ENCODE results near the gene LKAAEAR1. TPM values are rescaled to one million over a fixed set of nuclear protein-coding genes. Genes with fewer than 3 reads are reported as not detected.

The LKAAEAR1 gene
- total and polyA plus RNA-seq, 2 experiments from 2014 or later: 1.8 TPM; not detected in 1

- TF ChIP-seq NANOG (IDR thresholded peaks at IDR 0.05; ENCODE audit: borderline replicate concordance): no peak
- no peak for TF ChIP-seq CREB1 (CRISPR knock-in tag; IDR thresholded peaks at IDR 0.05; ENCODE audit: low read depth)
- TF ChIP-seq EZH2 (IDR thresholded peaks at IDR 0.05; ENCODE audit: low read depth, unreplicated experiment): no peak
- TF ChIP-seq, protein P1, sequence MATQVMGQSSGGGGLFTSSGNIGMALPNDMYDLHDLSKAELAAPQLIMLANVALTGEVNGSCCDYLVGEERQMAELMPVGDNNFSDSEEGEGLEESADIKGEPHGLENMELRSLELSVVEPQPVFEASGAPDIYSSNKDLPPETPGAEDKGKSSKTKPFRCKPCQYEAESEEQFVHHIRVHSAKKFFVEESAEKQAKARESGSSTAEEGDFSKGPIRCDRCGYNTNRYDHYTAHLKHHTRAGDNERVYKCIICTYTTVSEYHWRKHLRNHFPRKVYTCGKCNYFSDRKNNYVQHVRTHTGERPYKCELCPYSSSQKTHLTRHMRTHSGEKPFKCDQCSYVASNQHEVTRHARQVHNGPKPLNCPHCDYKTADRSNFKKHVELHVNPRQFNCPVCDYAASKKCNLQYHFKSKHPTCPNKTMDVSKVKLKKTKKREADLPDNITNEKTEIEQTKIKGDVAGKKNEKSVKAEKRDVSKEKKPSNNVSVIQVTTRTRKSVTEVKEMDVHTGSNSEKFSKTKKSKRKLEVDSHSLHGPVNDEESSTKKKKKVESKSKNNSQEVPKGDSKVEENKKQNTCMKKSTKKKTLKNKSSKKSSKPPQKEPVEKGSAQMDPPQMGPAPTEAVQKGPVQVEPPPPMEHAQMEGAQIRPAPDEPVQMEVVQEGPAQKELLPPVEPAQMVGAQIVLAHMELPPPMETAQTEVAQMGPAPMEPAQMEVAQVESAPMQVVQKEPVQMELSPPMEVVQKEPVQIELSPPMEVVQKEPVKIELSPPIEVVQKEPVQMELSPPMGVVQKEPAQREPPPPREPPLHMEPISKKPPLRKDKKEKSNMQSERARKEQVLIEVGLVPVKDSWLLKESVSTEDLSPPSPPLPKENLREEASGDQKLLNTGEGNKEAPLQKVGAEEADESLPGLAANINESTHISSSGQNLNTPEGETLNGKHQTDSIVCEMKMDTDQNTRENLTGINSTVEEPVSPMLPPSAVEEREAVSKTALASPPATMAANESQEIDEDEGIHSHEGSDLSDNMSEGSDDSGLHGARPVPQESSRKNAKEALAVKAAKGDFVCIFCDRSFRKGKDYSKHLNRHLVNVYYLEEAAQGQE (IDR thresholded peaks at IDR 0.05; ENCODE audit: unreplicated experiment): no peak
- no peak for TF ChIP-seq POLR2AphosphoS5 (IDR thresholded peaks at IDR 0.05; ENCODE audit: low read depth)
- no peak for TF ChIP-seq STAT1 (IDR thresholded peaks at IDR 0.05; ENCODE audit: unreplicated experiment)
- no peak for TF ChIP-seq EZH2phosphoT487 (IDR thresholded peaks at IDR 0.05; ENCODE audit: unreplicated experiment)
- TF ChIP-seq ZNF331 (CRISPR knock-in tag; IDR thresholded peaks at IDR 0.05; ENCODE audit: low read depth): no peak
These were observed 38.7 kb downstream of the LKAAEAR1 start (continued) for GRCh38 chr20:64045346-64046011.

- Histone ChIP-seq H3K4me2 (no peak overlapping the region; the same call in 1 of the 2 replicates), H3K27ac (ENCODE audit: low read depth) (no peak overlapping the region), H3K9me2 (ENCODE audit: insufficient read depth) (no peaks in the 10 kb centered on the region), H3K36me3 (ENCODE audit: insufficient read depth) (no peaks in the 10 kb centered on the region), H3K79me2 (replicated peaks; ENCODE audit: insufficient read depth) (no peaks in the 10 kb centered on the region), H3F3A (replicated peaks; ENCODE audit: low read depth) (peaks cover 7% of the 10 kb centered on the region; the same call in 1 of the 2 replicates), H3K27me3 (ENCODE audit: insufficient read depth) (peaks cover 89% of the 10 kb centered on the region), H3K4me3 (no peak overlapping the region), H2AFZ (no peak overlapping the region), H3K4me1 (ENCODE audit: insufficient read depth) (peaks cover 22% of the 10 kb centered on the region), H4K20me1 (replicated peaks; ENCODE audit: insufficient read depth) (no peaks in the 10 kb centered on the region)
- Mint-ChIP-seq H3K36me3 (ENCODE audit: low read depth) (no peaks in the 10 kb centered on the region; the same call in 2 of the 3 replicates), H3K4me1 (peaks cover 20% of the 10 kb centered on the region), H3K9me3 (no peaks in the 10 kb centered on the region), H3K27ac (no peak overlapping the region), H3K4me3 (no peak overlapping the region), H3K27me3 (ENCODE audit: insufficient read depth, low read depth, poor library complexity) (peaks cover 70% of the 10 kb centered on the region)
- DNase-seq (ENCODE audit: low spot score) (no peak), ATAC-seq (no peak)
- TF ChIP-seq ZNF114 (CRISPR knock-in tag; IDR thresholded peaks at IDR 0.05) (no peak), EZH2phosphoT487 (IDR thresholded peaks at IDR 0.05; ENCODE audit: unreplicated experiment) (no peak), NANOG (IDR thresholded peaks at IDR 0.05; ENCODE audit: borderline replicate concordance) (no peak), EZH2 (IDR thresholded peaks at IDR 0.05; ENCODE audit: low read depth, unreplicated experiment) (no peak), JUNB (IDR thresholded peaks at IDR 0.05; ENCODE audit: unreplicated experiment) (no peak), ETS1 (IDR thresholded peaks at IDR 0.05) (no peak), STAT1 (IDR thresholded peaks at IDR 0.05; ENCODE audit: unreplicated experiment) (no peak)
- TF ChIP-seq, protein P2, sequence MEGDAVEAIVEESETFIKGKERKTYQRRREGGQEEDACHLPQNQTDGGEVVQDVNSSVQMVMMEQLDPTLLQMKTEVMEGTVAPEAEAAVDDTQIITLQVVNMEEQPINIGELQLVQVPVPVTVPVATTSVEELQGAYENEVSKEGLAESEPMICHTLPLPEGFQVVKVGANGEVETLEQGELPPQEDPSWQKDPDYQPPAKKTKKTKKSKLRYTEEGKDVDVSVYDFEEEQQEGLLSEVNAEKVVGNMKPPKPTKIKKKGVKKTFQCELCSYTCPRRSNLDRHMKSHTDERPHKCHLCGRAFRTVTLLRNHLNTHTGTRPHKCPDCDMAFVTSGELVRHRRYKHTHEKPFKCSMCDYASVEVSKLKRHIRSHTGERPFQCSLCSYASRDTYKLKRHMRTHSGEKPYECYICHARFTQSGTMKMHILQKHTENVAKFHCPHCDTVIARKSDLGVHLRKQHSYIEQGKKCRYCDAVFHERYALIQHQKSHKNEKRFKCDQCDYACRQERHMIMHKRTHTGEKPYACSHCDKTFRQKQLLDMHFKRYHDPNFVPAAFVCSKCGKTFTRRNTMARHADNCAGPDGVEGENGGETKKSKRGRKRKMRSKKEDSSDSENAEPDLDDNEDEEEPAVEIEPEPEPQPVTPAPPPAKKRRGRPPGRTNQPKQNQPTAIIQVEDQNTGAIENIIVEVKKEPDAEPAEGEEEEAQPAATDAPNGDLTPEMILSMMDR (conservative IDR thresholded peaks at IDR 0.05; ENCODE audit: low read depth in 2 of 2): no peak
These were observed 39.5 kb downstream of the LKAAEAR1 start for GRCh38 chr20:64044484-64045247.
